Left kidney (tissue), 2 donors: ENCODE results near the gene LSR. TPM values are rescaled to one million over a fixed set of nuclear protein-coding genes. Genes with fewer than 3 reads are reported as not detected.

Source experiments
- DNase-seq: peaks from one replicate; pipeline ENCODE4 v3.0.0-alpha.2; 2013
- polyA plus RNA-seq: library from polyadenylated mRNA; unstranded; fragments of 120-200 nt; gene quantifications from one replicate; pipeline ENCODE4 v1.2.1, GENCODE V29; 2013; ENCODE audit not compliant: insufficient read length

Gene LSR
- polyA plus RNA-seq, 1 donor = 46.0 TPM

- no peak for DNase-seq
Observed at GRCh38 chr19:35241417-35241816, 7.4 kb upstream of the LSR start.

- no peak for DNase-seq
Observed at GRCh38 chr19:35246466-35247092, 2.2 kb upstream of the LSR start.

- DNase-seq = peak; percentile 91
Observed at GRCh38 chr19:35247526-35248309, 1.1 kb upstream of the LSR start.

GRCh38 chr19:35249146-35249847 is 495 bp downstream of the LSR start:
- DNase-seq = peak; percentile 5

- no peak for DNase-seq
Observed at GRCh38 chr19:35249848-35250711, 1.3 kb downstream of the LSR start.

- no peak for DNase-seq
Observed at GRCh38 chr19:35251456-35251855, 2.7 kb downstream of the LSR start.

GRCh38 chr19:35253316-35254286 is 4.8 kb downstream of the LSR start:
- no peak for DNase-seq

GRCh38 chr19:35254341-35255297 is 5.8 kb downstream of the LSR start:
- DNase-seq = no peak

GRCh38 chr19:35256566-35256965 is 7.8 kb downstream of the LSR start:
- no peak for DNase-seq

GRCh38 chr19:35257113-35257461 is 8.3 kb downstream of the LSR start:
- DNase-seq = no peak

GRCh38 chr19:35260694-35261304 is 12.0 kb downstream of the LSR start:
- DNase-seq = no peak

- DNase-seq = no peak
Observed at GRCh38 chr19:35261356-35262100, 12.7 kb downstream of the LSR start.

GRCh38 chr19:35262101-35262761 is 13.4 kb downstream of the LSR start:
- no peak for DNase-seq

- no peak for DNase-seq
Observed at GRCh38 chr19:35264268-35265125, 15.7 kb downstream of the LSR start.

- DNase-seq = no peak
Observed at GRCh38 chr19:35265126-35265899, 16.5 kb downstream of the LSR start.

- no peak for DNase-seq
Observed at GRCh38 chr19:35265900-35266519, 17.2 kb downstream of the LSR start.
